Effector CD4-positive, alpha-beta T cell (primary cell): ENCODE results near the gene PEAK1.

ENCODE experiments used
- DNase-seq: peaks from one replicate; pipeline ENCODE4 v3.0.0-alpha.2; 2020

The PEAK1 gene

DNA sequence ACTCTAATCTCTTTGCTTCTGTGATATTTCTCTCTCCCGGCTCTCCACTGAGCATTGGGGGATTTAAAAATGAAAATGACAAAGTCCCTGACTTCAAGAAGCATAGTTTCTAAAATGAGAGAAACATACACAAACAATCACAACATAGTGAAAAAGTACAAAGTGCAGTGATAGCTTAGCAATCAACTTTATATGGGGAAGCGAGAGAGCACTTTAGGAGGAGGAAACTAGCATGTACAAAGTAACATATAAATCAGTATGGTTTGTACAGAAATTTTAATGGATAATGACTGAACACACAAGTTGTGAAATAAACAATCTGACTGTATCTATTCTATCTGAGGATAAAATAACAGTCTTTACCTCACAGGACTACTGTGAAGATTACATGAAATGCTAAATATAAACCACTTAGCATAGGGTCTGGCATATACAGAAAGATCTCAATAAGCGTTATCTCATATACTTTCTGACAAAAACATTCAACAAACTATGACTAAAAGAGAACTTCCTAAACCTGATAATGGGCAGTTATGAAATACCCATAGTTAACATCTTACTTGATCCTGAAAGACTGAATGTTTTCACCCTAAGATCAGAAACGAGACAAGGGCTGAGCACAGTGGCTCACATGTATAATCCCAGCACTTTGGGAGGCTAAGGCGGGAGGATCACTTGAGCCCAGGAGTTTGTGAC lies 61.2 kb downstream of the PEAK1 start:
- DNase-seq = no peak

DNA sequence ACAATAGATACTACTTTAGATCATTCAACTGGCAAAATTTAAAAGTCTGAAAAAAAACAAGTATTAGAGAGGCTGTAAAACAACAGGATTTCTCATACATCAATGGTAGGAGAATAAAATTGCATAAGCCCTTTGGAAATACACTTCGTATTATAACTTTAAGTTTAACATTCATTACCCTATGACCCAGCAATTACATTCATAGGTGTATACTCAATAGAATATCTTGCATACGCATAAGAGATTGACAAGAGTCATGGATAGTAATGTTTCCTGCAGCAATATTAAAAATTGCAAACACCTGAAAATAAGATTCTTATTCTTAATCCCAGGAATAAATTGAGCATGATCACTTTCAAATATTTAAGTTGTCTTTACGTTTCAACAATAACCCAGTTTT lies 63.6 kb downstream of the PEAK1 start:
- DNase-seq = no peak

GRCh38 chr15:77355321-77355720 lies 64.6 kb downstream of the PEAK1 start:
- DNase-seq = no peak

DNA sequence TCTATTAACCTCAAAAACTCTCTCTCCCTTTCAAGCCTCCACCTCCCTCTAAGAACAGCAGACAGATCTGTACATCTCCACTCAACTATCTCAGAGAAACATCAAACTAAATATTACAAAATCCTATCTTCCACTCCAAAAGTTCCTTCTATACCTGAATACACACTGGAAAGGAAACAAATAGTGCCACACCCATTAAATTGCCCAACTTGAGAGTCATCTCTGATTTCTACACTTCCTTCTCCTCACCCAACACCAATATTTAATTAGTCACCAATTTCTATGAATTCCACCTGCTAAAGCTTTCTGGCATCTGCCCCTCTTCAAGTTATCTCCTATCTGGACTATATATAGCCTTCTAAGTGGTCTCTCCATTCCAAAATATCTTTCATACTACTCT lies 65.8 kb downstream of the PEAK1 start:
- no peak for DNase-seq

GRCh38 chr15:77352887-77353286 lies 67.0 kb downstream of the PEAK1 start:
- DNase-seq = no peak

- no peak for DNase-seq
Observed at GRCh38 chr15:77350792-77351191, 69.1 kb downstream of the PEAK1 start.

DNA sequence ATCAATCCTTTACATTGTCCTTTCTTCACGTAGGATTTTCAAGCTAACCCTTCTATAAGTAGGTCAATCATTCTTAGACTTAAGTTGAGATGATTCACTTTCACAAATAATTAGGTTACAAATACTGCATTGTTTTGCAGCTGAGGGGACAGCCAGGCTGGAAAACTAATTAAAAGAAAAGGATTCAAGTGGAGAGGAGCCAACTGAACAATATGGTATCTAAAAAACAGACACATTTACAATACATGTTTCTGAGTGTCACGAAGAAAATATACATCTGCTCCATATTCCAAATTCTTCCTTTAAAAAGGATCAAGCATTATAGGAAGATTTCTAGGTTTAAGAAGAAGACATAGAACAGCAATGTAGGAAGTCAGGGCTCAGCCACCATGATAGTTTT lies 70.2 kb downstream of the PEAK1 start:
- no peak for DNase-seq

DNA sequence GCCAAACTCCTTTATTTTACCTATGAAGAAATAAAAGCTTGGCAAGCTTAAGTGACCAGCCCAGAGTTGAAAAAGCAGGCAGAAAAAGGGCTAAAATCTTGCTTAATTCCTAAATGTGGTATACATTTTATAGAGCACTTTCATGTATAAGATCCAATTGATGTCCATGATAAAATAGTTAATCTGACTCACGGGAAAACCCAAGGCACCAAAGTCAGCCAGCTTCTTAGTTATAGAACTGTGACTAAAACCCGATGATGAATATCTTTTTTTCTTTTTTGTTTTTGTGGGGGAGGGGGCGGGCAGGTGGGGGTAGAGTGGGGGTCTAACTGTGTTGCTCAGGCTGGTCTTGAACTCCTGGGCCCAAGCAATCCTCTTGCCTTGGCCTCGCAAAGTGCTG lies 71.4 kb downstream of the PEAK1 start:
- DNase-seq = no peak

DNA sequence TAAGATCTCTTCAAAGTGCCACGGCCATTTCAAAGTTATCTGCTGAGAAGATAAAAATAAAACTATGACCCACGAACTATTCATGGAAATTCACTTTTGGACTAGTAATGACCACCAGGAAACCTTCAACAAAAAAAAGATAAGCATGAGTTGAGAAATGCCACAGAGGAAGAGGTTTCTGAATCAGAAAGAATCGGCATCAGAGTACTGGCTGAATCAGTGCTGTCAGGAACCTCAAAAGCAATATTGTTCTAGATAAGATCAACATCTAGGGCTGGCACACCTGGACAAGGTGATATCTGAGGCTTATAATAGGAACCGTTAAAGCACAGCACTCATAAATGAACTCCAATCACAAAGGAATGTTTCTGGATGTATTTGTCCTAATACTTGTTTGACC lies 72.7 kb downstream of the PEAK1 start:
- DNase-seq = no peak

GRCh38 chr15:77346245-77347036 lies 73.5 kb downstream of the PEAK1 start:
- no peak for DNase-seq

DNA sequence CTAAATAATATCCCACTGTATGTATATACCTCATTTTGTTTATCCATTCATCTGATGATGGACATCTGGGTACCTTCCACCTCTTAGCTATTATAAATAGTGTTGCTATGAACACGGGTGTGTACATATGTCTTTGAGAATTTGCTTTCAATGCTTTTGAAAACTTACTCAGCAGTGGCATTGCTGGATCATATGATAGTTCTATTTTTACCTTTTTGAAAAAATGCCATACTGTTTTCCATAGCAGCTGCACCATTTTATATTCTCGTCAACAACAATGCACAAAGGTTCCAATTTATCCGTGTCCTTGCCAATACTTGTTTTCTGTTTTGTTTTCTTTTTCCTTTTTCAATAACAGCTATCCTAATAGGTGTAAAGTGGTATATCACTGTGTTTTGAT lies 77.1 kb downstream of the PEAK1 start:
- no peak for DNase-seq

DNA sequence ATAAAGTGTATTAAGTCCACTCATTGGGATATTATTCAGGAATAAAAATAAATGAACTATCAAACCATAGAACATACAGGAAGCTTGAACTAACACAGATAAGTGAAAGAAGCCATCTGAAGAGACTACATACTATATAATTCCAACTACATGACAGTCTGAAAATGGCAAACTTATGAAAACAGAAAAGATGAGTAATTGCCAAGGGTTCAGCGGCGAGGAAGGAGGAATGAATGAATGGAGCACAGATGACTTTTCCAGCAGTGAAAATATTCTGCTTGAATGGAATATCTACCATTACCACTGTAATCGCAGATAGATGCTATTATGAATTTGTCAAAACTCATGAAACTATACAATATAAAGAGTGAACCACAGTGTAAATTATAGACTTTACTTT lies 79.7 kb downstream of the PEAK1 start:
- no peak for DNase-seq

- no peak for DNase-seq
Observed at GRCh38 chr15:77336006-77336405, 83.9 kb downstream of the PEAK1 start.

- DNase-seq = no peak
Observed at GRCh38 chr15:77335298-77335697, 84.6 kb downstream of the PEAK1 start.

- DNase-seq = no peak
Observed at GRCh38 chr15:77333166-77333565, 86.7 kb downstream of the PEAK1 start.

- DNase-seq = no peak
Observed at GRCh38 chr15:77329202-77329601, 90.7 kb downstream of the PEAK1 start.

DNA sequence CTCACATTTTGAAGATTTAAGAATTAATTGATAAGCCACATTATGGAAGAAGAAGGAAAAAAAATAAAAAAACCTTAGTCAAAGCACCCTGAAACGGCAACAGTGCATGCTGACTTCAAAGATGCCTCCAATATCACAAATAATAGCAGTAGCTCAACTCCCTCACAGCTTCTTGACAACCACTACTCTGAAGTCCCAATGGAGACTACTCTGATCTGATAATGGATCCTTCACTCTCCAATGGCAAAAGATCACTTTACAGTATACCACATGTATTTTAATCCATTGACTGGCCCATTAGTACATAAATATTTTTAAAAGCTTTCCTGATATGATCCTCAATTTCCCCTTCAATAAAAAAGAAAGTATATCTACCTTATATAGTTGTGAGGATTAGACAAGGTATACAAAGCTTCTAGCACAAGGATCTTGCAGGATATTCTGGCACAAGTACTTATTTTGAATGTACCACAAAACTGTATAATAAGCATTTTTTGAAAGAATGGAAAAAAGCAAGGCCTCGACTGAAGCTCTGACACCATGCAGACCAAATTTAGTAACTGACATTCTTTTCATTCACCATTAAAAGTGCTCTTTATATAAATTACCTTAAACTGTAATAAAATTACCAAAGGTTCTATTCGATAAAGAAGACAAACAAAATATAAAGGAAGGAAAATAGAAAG lies 91.9 kb downstream of the PEAK1 start:
- no peak for DNase-seq

DNA sequence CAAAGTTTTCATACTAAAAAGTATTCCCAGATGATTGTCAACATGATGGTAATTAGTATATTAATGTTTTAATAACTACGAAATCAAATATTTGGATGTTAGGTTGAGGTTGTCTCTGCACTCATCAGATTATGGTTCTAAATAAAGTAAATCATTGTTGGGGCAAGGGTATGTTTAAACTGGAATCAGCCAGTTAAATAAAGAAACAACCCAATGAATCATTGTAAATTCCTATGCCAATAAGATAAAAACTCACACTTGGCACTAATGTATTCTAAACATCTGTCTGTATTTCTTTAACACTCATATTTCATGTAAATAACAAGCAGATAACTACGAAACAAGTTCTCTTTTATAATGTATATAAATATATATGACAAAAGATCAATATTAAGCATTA lies 92.7 kb downstream of the PEAK1 start:
- DNase-seq = no peak

- no peak for DNase-seq
Observed at GRCh38 chr15:77326366-77326765, 93.5 kb downstream of the PEAK1 start.

GRCh38 chr15:77312523-77312922 lies 107.4 kb downstream of the PEAK1 start:
- DNase-seq = no peak

DNA sequence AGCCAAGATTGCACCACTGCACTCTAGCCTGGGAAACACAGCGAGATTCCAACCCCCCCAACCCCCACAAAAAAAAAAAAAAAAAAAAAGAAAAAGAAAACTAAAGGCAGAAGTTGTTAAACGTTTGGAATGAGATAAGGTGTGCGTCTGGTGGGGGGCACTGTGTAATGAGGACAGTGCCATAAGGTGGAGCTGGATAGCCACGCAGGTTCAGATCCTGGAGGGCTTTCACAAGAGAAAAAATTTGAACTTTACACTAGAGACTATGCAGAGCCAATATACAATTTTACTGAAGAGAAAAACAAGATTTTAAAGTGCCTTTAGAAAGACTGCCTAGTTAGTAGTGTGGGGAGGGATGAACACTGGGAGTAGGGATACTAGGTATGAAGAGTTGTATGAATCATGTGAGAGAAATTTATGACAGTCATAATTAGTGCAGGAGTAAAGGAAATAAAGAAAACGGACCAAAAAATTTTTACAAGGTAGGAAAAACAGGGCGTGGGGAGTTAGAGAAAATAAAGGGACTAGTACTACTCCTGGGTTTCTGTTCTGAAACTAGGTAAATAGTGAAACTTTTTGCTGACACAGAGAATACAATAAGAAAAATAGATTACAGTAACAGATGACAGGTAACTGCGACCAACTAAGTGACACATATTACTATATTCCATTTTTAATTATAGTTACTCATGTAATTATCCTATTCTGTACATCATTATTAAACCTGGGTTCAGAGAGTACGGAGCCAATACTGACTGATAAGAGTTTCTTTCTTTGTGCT lies 108.1 kb downstream of the PEAK1 start:
- no peak for DNase-seq

GRCh38 chr15:77311020-77311419 lies 108.9 kb downstream of the PEAK1 start:
- no peak for DNase-seq

DNA sequence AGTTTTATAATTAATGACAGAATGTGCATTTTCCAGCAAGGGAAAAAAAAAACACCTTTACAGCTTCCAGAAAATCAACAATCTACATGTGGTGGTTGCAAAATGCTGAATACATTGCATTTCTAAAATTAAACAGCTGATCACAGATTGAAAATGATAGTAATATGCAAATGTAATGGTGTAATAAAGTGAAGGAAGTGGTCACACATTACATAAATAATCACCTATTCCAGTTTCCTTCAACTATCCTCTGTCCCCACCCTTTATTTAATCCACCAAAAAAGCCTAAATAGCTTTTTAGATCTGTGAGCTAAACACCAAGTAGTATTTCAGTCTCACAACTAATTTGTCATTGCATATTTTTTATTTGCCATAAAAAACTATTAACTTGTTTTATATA lies 110.5 kb downstream of the PEAK1 start:
- DNase-seq = no peak
